GM18873 (cell line): ENCODE measurements around the gene ANG.
"Not testable (repeated sequence)": the region's sequence is repeated elsewhere in the genome, so short reads cannot be mapped to it uniquely, and the experiment has no call there.

Experiments
- ATAC-seq: cut with Tn5 transposase; IDR thresholded peaks from one replicate; pipeline ENCODE4 v1.9.1; 2021; ENCODE audit warnings: mild to moderate bottlenecking, moderate library complexity, moderate number of reproducible peaks; ENCODE audit not compliant: unreplicated experiment, low FRiP score

ANG gene

DNA sequence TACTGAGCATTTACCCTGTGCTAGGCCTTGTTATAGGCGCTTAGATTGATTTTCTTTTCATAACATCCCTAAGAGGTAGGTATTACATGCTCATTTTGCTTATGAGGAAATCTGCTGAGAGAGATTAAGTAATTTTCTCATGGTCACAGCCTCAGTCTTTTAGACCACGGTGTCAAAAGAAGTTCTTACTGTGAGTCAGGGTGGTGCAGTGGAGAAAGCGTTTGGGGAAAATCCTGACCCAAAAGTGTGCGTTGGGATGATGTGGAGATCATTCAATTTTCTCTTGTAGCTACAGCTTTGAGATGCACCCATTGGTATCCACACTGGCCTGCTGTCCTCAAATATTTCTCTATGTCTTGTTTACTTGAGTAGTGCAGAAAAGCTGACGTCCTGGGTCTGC lies 8.2 kb downstream of the ANG start:
- no peak for ATAC-seq

- no peak for ATAC-seq
These were observed 8.9 kb downstream of the ANG start for GRCh38 chr14:20697273-20698017.

- ATAC-seq, result no peak
These were observed 9.4 kb downstream of the ANG start for GRCh38 chr14:20698018-20698329.

GRCh38 chr14:20698934-20699333 lies 10.4 kb downstream of the ANG start:
- ATAC-seq, result no peak

DNA sequence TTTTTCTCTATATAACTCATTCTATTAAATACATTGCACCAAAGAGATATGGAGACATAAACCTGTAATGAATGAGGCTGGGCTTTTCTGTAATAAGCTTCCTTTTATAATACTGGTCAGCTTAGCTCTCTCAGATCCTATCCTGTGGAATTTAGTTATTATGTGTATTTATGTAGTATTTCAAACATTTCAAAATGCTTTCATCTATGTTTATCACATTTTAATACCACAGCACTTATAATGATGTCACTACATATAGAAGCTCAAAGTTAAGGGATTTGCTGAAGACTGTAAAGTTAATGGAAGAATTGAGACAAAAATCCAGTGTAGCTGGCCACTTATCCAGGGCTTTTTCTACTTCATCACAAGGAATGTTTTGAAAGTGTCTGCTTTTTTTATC lies 11.4 kb downstream of the ANG start:
- ATAC-seq, result no peak

GRCh38 chr14:20700965-20701364 lies 12.4 kb downstream of the ANG start:
- ATAC-seq, result not testable (repeated sequence)

DNA sequence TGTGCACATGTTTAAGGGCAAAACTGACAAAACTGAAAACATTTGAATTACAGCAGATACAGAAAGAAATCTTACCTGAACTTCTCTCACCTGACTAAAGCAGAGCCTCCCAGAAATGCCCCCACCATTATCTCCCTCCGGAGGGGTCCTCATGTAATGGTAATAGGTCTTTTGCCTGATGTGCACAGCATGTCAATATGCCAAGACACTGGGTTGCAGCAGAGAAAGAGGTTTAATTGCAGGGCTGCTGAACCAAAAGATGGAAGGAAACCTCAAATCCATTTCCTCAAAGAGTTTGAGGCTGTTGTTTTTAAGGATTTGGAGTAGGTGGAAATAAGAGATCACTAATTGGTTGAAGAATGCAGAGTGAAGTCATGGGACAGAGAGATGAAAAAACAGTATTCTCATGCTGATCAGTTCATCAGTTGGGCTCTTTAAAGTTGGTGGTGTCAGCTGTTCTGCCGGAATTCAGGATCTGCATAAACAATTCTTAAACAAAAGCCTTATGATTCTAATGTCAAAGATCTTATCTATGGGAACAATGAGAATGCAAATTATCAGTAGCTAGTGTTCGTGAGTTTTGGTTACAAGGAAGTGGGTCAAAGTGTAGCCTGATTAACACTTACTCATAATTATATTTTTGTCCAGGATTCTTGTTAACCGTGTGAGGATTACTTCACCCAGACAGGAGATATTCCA lies 18.2 kb downstream of the ANG start:
- no peak for ATAC-seq

- ATAC-seq, result no peak
These were observed 19.1 kb downstream of the ANG start for GRCh38 chr14:20707622-20708021.

GRCh38 chr14:20711261-20711660 lies 22.7 kb downstream of the ANG start:
- no peak for ATAC-seq

DNA sequence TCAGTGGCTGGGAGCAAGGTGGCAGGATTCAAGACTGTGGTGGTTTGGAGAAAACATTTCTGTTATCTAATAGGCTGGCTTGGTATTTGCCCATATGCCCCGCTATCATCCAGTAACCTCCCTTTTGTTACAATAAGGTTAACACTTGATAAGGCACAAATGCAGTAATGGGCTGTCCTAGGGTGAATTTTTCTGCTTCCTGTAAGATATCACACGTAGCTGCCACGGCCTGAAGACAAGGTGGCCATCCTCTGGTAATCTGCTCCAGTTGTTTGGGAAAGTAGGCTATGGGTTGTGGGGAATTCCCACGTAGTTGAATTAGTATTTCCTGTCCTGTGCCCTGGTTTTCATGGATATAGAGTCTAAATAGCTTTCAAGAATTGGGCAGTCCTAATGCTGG lies 23.1 kb downstream of the ANG start:
- ATAC-seq, result no peak

GRCh38 chr14:20712904-20713303 lies 24.3 kb downstream of the ANG start:
- no peak for ATAC-seq

DNA sequence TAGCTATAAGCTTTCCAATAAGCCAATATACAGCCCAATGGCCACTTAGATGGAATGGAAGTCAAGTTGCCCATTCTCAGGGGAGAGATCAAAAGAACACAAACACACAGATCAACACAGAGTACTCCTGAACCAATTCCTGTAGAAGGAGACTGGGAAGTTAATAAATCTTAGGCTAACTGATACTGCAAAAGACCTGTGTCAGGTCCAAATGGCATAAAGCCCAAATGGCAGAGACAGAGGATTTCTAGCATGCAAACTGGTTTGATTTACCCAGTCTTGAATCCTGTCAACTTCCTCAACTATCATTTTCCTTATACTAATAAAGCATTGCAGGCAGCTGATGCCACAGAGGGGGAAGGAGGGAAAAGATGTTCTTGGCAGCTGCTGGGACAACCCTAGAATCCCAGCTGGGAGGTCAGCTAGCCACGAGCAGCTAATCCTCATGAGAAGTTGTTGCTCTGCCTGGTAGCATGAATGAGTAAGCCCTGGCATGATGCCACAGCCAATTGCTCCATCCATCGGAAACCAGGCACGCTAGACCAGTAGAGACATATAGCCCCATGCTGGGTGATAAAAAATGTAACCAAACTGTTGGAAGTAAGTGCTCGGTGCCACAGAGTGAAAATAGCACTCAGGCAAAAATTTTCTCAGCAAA lies 26.2 kb downstream of the ANG start:
- no peak for ATAC-seq

DNA sequence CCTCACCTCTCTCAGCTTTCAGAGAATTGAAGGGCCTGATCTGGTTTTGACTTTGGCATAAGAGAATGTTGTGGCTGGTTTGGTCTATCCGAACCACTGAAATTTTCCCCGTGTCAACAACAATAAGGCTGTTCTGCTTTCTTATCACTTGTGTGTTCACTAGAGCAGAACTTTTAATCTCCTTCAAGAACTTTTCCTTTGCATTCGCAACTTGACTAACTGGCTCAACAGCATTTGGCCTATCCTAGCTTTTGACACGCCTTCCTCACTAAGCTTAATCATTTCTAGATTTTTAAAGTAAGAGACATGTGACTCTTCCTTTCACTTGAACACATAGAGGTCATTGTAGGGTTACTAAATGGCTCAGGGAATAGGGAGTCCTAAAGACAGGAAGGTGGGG lies 31.2 kb downstream of the ANG start:
- no peak for ATAC-seq

GRCh38 chr14:20720741-20721140 lies 32.2 kb downstream of the ANG start:
- no peak for ATAC-seq

DNA sequence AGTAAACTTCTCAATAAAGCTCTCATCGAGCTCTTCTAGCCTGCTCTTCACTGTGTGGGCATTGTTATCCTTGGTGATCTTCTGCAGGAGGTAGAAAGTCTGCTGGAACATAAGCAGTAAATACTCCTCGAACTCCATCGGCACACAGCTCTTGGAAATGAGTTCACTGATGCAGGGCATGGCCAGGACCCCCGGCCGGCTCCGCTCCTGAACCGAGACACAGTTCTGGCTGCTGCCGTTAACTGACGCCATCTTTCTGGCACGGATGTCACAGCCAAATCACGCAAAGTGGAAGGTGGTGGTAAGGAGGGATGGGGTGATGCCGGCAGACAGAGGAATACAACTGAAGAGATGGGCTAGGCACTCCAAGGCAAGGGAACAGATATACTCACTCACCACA lies 33.5 kb downstream of the ANG start:
- ATAC-seq, result no peak

DNA sequence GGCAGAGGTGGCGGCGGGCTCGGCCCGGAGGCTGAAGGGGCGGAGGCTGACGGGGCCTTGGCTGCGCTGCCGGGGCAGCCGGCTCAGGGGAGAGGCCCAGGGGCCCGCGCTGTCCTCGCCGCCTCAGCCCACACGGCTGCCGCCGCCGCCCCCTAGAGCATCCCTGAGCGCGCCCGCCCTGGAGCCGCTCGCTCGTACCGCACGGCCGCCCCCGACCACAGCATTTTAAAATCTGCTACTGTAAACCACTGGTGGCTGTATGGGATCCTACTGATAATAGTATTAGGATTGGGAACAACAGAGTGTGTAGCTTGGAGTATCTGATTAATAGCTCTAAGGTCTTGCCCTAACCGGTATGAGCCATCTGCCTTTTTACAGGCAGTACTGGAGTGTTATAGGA lies 34.9 kb downstream of the ANG start:
- ATAC-seq, result no peak

DNA sequence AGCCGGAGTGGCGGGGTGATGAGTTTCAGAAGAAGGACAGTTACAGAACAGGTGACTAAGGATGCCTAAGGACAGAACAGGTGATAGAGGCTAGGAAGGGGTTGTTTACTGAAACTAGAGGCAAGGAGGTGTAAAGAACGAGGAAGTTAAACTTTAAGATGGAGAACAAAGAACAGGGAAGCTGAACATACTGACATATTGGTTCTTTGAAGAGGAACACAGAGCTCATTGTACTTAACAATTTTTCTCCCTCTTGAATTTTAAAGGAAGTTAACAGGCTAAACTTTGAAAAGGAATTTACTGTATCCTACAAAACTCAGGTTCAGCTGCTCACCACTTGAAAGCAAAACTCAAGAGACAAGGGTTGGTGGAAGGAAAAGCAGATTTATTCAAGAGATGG lies 37.6 kb downstream of the ANG start:
- not testable (repeated sequence) for ATAC-seq

GRCh38 chr14:20726531-20726930 lies 38.0 kb downstream of the ANG start:
- ATAC-seq, result no peak

DNA sequence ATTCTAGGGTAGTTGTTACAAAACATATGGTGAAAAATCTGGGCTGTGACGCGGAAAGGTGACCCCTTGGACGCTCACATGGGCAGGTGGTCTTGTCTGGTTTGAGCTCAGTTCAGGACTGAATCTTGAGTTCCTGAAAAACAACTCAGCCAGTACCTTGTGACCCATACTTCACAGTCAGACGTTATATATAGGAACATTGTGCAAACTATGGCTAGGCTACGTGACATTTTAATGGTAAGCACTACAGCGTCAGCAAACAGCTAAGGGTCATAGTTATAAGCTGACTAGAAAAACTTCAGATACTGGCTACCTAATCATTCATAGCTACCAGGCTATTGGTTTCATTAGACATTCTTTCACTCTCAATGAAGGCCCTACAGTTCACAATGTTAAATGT lies 42.3 kb downstream of the ANG start:
- ATAC-seq, result no peak

DNA sequence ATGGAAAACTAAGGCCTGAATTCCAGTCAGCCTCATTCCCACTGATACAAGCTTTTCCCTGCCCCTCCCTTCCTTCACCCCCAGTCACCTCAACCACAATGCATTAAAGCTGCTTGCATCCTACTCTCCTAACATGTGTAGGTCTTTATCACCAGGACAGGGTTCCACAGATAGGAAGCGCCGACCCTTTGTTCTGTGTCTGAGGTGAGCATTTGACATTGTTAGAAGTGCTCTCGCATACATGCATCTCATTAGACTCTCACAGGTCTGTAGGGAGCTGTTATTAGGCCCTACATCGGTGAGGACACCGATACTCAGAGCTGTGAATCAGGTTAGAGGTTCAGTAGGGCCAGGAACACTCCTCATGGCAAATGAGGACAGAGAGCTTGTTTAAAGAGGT lies 43.9 kb downstream of the ANG start:
- ATAC-seq, result no peak

GRCh38 chr14:20732979-20733635 lies 44.5 kb downstream of the ANG start:
- ATAC-seq, result no peak
